T-helper 9 cell (primary cell): ENCODE data around the gene LHFPL3.

Source experiments
- DNase-seq: peaks from one replicate; pipeline ENCODE4 v3.0.0-alpha.2; 2020

Gene LHFPL3

DNA sequence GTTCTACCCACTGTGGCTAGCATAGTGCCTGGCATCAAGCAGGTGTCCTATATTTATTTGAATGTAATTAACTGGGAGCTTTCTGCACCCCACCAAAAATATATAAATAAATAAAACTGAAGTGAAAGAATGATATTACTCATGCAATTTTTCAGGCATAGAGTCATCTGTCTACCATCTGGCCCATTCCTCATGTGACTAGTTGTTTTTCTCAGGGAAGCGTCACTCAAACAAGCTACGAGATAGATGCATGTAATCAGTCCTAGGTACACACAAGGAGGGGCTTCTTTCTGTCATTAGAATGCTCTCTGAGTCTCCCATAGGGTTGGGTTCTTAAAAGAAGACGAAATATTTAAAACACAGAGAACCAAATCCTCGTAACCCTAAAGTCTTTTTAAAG lies 430.1 kb downstream of the LHFPL3 start:
- DNase-seq = no peak

GRCh38 chr7:104761892-104762291 lies 433.5 kb downstream of the LHFPL3 start:
- DNase-seq = no peak

DNA sequence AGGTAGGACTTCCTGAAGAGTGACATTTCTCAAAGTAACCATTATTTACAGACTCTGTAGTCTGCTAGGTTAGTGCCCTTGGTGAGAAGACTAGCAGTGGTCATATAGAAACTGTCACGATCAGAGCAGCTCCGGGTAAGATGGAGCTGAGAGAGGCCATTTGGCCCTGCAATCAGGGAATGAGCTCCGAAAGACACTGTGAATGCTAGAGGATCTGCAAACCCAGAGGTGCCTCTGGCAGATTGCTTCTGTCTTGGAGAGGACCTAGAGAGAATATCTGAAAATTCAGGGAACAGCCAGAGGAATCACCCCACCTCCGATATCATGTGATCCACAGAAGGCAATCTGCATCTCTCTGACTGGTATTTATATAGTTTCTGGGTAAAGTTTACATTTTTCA lies 438.7 kb downstream of the LHFPL3 start:
- no peak for DNase-seq

GRCh38 chr7:104767826-104768536 lies 439.6 kb downstream of the LHFPL3 start:
- no peak for DNase-seq

- DNase-seq = no peak
Observed at GRCh38 chr7:104772405-104773345, 444.3 kb downstream of the LHFPL3 start.

DNA sequence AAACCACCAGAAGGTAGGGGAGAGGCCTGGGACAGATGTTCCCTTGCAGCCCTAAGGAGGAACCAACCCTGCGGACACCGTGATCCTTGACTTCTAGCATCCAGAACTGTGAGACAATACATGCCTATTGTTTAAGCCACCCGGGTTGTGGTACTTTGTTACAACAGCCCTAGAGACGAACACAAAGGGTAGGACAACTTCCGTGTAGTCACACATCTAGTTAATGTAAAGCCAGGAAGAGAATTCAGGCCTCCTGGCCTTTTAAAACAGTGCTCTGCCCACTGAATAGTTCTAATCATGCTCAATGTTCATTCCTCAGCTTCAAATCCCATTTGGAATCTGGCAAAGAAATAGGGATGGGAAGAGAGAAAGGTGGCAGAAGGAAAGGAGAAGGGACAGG lies 445.4 kb downstream of the LHFPL3 start:
- DNase-seq = no peak

DNA sequence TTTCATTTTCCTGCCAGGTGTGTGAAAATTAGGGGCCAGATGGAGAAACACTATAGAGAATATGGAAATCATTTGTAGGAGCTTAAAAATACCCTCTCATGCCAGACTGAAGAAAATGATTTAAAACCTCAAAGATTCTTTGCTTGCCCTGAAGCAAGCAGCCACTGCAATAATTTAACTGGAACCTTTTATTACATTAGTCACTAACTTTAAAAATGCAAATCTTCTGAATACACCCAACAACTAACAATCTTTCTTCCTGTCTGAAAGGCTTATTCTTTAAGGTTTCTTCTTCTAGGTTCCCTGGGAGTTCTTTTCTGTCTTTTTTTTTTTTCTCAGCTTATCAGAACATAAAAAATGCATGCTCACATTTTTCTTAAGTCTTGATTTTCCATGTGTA lies 447.1 kb downstream of the LHFPL3 start:
- DNase-seq = no peak

DNA sequence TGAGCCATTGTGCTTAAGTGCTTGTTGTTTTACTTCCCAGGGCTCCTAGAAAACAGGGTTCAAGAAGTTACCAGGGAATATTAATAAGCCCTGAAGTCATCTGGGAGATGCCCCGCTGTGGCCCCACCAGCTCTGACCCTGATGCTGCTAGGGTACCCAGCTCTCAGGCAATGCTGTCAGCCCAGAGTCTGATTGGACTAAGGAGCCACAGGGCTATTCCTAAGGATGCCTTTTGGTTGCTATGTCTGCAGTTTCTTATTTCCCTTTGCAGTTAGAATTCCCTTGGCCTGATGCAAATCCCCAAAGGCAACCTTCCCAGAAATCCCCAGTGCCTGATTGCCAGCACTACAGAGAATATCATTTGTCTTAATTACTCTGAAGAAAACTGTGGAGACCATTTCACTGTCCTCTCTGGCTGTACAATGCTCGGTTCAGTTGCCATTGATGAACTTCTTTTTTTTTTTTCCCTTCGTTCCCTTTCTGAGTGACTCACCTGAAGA lies 448.9 kb downstream of the LHFPL3 start:
- no peak for DNase-seq

- DNase-seq = no peak
Observed at GRCh38 chr7:104779888-104780287, 451.5 kb downstream of the LHFPL3 start.

- no peak for DNase-seq
Observed at GRCh38 chr7:104784686-104785085, 456.3 kb downstream of the LHFPL3 start.

DNA sequence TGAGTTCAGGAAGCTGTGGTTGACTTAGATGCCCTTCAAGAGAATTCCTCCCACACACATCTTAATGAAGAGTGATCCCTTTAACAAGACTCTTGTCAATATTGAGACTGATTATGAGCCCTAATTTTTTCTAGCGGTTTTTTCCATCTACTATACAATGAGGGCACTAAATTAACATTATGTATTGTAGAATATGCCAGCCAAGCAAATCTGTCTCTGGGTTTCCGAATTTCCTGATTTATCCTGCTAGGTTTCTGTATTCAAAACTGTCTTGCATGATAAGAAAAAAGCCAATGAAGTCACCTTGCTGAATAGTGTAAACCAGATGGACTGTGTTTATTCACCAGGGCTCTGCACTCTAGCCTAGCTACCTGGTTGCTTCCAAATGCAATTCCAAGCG lies 461.4 kb downstream of the LHFPL3 start:
- DNase-seq = no peak

GRCh38 chr7:104790440-104790839 lies 462.0 kb downstream of the LHFPL3 start:
- no peak for DNase-seq

DNA sequence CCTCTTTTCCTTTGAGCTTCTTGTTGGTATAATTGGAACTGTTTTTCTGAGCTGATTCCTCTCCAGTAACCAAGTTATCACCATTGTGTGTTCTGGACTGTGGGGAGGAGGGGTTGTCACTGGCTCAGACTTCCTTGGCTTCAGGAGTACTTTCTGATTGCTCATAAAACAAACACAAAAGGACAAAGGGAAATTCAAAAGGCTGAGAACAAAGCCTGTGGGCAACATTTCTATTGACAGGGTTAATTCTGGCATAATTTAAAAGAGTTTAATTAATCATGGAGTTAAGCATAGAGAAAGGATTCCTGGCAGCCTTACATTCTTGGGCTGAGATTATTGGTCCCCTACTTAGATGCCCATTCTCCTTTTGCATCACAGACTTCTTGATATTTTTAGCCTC lies 462.7 kb downstream of the LHFPL3 start:
- no peak for DNase-seq

DNA sequence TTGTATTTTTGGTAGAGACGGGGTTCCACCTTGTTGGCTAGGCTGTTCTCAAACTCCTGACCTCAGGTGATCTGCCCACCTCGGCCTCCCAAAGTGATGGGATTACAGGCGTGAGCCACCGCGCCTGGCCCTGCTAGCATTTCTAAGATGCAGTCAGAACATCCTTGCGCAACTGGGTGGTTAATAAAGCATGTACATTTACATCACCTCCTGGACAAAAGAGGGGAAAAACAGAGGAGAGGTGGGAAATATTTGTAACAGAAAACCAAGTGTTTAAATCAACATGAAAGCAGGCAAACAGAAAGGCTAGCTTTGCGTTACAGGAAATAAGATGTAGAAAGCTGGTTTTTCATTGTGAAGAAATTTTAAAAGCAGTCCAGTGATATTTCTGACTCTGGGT lies 464.7 kb downstream of the LHFPL3 start:
- no peak for DNase-seq

- no peak for DNase-seq
Observed at GRCh38 chr7:104794154-104794553, 465.8 kb downstream of the LHFPL3 start.

DNA sequence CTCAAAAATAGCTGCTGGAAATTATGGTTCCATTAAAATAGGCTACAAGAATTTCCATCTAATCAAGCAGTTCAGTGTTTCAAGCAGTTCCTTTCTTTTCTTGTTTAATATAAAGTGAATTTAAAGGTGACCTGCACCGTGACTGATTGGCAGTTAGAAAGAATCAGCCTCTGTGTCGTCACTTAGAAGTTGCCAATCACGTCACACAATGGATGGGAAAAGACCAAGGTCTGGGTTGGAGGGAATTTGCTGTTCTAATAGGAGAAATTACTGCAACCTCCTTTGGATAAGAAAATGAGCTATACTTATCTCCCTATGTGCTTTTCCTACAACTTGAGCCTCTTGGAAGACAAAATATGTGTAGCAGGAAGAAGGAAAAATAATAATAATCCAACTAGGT lies 466.2 kb downstream of the LHFPL3 start:
- no peak for DNase-seq

DNA sequence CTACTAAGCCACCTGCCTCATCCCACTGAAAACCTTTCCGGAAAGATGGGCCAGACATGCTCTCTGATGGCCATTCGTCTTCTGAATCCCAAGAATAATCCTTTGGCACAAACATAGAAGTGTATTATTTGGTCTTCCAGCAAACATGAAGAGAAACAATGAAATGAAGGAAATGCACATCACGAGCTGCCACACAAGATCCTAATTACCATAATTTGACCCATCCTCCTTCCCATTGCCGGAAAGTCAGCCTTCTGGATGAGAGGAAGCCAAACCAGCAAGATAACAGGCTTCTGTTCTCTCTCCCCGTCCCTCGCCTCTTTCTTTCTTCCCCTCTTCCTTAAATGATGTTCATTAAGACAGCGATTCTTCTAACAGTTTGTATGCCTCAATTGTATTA lies 466.7 kb downstream of the LHFPL3 start:
- DNase-seq = no peak

GRCh38 chr7:104795616-104796398 lies 467.4 kb downstream of the LHFPL3 start:
- DNase-seq = no peak

DNA sequence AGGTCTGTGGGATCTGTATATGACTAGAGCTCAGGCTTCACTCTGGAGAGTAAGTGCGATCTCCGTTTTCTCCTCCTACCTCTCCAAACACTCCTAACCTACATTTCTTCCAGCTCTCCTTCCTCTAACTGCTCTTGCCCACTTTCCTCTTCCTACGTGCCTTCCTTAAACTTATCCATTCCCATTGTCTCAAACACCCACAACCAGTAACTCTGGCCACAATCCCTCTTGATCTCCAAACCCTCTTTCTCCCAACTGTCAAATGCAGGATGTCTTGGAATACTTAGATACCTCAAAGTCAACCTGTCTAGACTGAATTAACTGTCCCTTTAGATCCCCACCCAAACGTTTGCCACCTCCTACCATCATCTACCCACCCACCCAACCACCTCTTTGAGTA lies 471.9 kb downstream of the LHFPL3 start:
- DNase-seq = no peak

GRCh38 chr7:104801022-104801421 lies 472.6 kb downstream of the LHFPL3 start:
- no peak for DNase-seq

GRCh38 chr7:104803931-104804330 lies 475.5 kb downstream of the LHFPL3 start:
- no peak for DNase-seq

GRCh38 chr7:104804696-104805095 lies 476.3 kb downstream of the LHFPL3 start:
- no peak for DNase-seq
